IPS-15b (cell line): Measurements from ENCODE around the gene CORO1A.
"Not testable (repeated sequence)": the region's sequence is repeated elsewhere in the genome, so short reads cannot be mapped to it uniquely, and the experiment has no call there.

ENCODE experiments used
- H3K27me3 ChIP-seq: one replicate; pipeline ENCODE4 v1.6.1; 2013; ENCODE audit warnings: low read length; ENCODE audit not compliant: control insufficient read depth, insufficient read depth
- H3K36me3 ChIP-seq: one replicate; pipeline ENCODE4 v1.6.1; 2013; ENCODE audit warnings: low read length; ENCODE audit not compliant: control insufficient read depth, insufficient read depth
- H3K4me1 ChIP-seq: one replicate; pipeline ENCODE4 v1.6.1; 2013; ENCODE audit warnings: mild to moderate bottlenecking, low read length; ENCODE audit not compliant: control insufficient read depth, insufficient read depth
- H3K4me3 ChIP-seq: one replicate; pipeline ENCODE4 v1.5.1; 2013; ENCODE audit warnings: low read depth, low read length
- H3K9ac ChIP-seq: one replicate; pipeline ENCODE4 v1.6.1; 2013; ENCODE audit warnings: low read depth, mild to moderate bottlenecking, low read length
- H3K9me3 ChIP-seq: one replicate; pipeline ENCODE4 v1.6.1; 2013; ENCODE audit warnings: mild to moderate bottlenecking, low read length; ENCODE audit not compliant: control insufficient read depth, insufficient read depth

Gene CORO1A

DNA sequence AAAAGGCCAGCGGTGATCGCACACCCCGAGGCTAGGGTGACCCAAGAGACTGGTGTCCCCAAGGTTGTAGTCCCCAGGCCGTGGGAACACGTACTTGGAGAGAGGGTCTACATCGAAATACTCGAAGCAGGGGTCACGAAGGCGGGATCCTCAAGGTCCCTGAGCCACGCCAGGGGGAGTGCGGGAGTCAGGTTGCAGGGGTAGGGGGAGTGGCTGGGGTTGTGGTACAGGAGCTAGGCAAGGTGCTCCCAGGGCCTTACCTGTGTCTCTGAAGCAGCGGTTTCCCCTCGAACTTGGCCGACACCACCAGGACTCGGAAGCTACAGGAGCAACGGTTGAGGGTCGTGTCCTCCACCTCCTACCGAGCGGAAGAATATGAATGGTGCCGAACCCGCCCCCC lies 9.7 kb downstream of the CORO1A start:
- H3K4me3 ChIP-seq, H3K9me3 ChIP-seq, H3K4me1 ChIP-seq, H3K27me3 ChIP-seq, H3K36me3 ChIP-seq, H3K9ac ChIP-seq: not testable (repeated sequence)

DNA sequence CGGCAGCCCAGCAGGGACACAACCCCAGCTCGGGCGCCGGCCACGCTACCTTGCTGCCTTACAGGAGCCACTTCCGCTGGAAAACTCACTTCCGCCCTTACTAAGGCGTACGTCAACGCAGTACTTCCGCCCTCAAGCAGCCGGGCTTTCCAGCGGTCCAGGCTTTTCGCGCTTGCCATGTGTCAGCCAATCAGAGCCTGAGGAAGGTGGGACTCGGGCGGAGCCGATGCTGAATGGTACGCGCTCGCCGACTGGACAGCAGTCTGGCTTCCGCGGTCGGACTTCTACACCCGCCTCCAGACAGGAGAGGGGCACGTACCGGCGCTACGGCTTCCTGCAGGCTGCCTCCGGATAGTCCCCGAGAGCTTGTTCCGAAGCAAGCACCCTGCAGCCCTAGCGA lies 10.2 kb downstream of the CORO1A start, which contains the start of the genes BOLA2B and SLX1A:
Gene BOLA2B (minus strand): TSS at position 52 of the 400 bp plus-strand sequence. CDS start 71 bp downstream, outside the sequence.
Gene SLX1A (plus strand): TSS at position 261 of the 400 bp plus-strand sequence. CDS start 210 bp downstream, outside the sequence.
- peak within 1 kb of the TSS; percentile 35 for H3K4me3 ChIP-seq
- H3K27me3 ChIP-seq, H3K9me3 ChIP-seq, H3K4me1 ChIP-seq, H3K9ac ChIP-seq, H3K36me3 ChIP-seq: not testable (repeated sequence)

- peak overlapping the region; percentile 35 for H3K4me3 ChIP-seq
- not testable (repeated sequence) for H3K9me3 ChIP-seq, H3K4me1 ChIP-seq, H3K36me3 ChIP-seq, H3K27me3 ChIP-seq, H3K9ac ChIP-seq
Measured at GRCh38 chr16:30194172-30194925, 10.9 kb downstream of the CORO1A start.

GRCh38 chr16:30197001-30197400 lies 13.6 kb downstream of the CORO1A start:
- H3K9me3 ChIP-seq, H3K9ac ChIP-seq, H3K4me3 ChIP-seq, H3K27me3 ChIP-seq, H3K36me3 ChIP-seq, H3K4me1 ChIP-seq: not testable (repeated sequence)

DNA sequence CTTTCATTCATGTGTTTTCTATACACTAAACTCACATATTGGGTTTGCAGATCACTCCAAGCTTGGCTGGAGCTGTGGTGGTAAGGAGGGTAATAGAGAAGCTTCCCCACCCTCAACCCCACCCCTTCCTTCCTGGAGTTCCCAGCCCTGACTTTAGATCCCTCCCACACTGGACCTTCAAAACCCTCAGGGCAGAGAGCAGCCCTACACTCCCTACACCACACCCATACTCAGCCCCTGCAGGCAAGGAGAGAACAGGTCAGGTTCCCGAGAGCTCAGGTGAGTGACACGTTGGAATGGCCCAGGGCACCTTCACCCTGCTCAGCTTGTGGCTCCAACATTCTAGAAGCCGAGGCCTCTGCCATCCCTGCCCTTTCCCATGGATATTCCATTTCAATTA lies 15.6 kb downstream of the CORO1A start, which contains the start of gene SULT1A3:
Gene SULT1A3 (plus strand): TSS at position 207 of the 400 bp plus-strand sequence. CDS start 1,474 bp downstream, outside the sequence.
- not testable (repeated sequence) for H3K9me3 ChIP-seq, H3K4me3 ChIP-seq, H3K36me3 ChIP-seq, H3K4me1 ChIP-seq, H3K27me3 ChIP-seq, H3K9ac ChIP-seq

GRCh38 chr16:30199608-30200343 lies 16.4 kb downstream of the CORO1A start:
- H3K36me3 ChIP-seq, H3K4me3 ChIP-seq, H3K9me3 ChIP-seq, H3K27me3 ChIP-seq, H3K9ac ChIP-seq, H3K4me1 ChIP-seq: not testable (repeated sequence)

DNA sequence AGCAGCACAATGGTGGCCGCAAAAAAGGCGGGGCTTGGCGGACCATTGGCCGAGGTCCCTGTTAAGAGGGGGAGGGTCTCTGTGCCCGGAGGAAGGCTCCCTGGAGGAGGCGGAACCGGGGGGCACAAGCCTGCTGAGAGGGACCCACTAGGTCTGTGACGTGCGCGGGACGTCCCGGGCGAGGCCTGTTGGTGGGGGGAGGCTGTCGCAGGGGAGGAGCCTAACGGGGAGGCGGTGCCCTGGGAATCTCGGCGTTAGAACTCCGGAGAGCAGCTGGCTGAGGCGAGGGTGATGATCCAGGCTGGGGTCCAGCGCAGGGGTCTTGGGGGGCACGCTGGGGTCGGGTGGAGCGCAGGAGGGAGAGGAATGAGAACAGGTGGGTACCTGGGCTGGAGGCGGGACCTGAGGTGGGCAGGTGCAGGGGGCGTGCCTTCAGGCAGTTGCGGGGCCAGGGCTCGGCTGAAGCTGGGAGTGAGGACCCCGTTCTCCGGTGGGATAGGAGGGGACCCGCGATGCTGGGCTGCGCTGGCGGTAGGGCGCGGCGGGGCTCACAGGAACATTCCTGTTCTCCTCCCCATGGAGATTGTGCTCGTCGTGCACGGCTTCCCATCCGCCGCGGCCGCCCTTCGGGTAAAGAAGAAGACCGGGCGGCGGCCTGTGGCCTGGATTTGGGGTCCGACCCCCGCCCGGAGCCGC lies 22.3 kb downstream of the CORO1A start:
- not testable (repeated sequence) for H3K4me3 ChIP-seq, H3K4me1 ChIP-seq, H3K36me3 ChIP-seq, H3K27me3 ChIP-seq, H3K9ac ChIP-seq, H3K9me3 ChIP-seq

DNA sequence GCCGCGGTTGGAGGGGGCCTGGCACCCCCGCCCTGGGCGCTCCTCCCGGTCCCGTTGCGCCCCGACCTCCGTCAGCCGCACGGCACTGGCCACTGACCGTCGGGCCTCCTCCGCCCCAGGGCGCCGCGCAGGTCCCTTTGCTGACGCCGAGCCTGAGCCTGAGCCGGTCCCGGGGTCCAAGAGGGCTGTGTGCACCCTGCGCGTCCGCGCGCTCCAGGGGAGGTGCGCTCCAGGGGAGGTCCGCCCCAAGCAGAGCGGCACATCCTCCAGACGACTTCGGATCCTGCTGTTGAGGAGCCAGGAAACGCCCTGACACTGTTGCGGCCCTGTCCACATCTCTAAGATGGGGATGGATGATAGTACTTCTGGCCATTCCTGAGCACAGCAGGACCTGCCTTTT lies 22.9 kb downstream of the CORO1A start:
- H3K27me3 ChIP-seq, H3K36me3 ChIP-seq, H3K4me1 ChIP-seq, H3K9ac ChIP-seq, H3K4me3 ChIP-seq, H3K9me3 ChIP-seq: not testable (repeated sequence)

GRCh38 chr16:30207063-30207704 lies 23.8 kb downstream of the CORO1A start:
- H3K36me3 ChIP-seq, H3K9ac ChIP-seq, H3K9me3 ChIP-seq, H3K4me3 ChIP-seq, H3K4me1 ChIP-seq, H3K27me3 ChIP-seq: not testable (repeated sequence)

- H3K9me3 ChIP-seq, H3K36me3 ChIP-seq, H3K9ac ChIP-seq: not testable (repeated sequence)
Measured at GRCh38 chr16:30209032-30209431, 25.6 kb downstream of the CORO1A start.

DNA sequence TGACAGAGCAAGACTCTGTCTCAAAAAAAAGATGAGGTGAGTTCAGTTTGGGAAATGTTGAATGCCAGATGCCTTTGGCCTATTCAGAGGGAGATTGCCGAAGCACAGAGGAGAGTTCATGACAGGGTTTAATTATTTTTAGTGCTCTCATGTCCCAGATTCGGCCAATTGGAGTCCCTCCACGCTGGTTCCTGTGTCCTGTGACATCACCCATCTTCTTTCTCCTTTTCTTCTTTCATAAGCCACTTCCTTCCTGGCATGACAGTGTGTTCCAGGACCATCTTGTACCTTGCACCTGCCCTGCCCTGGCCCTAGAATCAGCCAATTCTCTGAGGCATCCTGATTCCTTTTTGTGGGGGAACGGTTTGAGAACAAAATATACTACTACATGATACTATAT lies 28.0 kb downstream of the CORO1A start:
- not testable (repeated sequence) for H3K4me3 ChIP-seq, H3K4me1 ChIP-seq, H3K9me3 ChIP-seq, H3K36me3 ChIP-seq, H3K27me3 ChIP-seq, H3K9ac ChIP-seq

More at GRCh38 chr16:30209032-30209431, 25.6 kb downstream of the CORO1A start:
- H3K4me3 ChIP-seq, H3K27me3 ChIP-seq, H3K4me1 ChIP-seq: not testable (repeated sequence)
